T47D (cell line): ENCODE measurements around the gene MEGF11.

Experiments used
- DNase-seq, 2 experiments: peaks; one replicate each; pipeline versions ENCODE4 v3.0.0 to v3.0.0-alpha.2; 2011 to 2012; ENCODE audit warnings: low read depth in 1 of 2, low spot score in 1 of 2
- JUND ChIP-seq: IDR thresholded peaks from 2 replicates; pipeline ENCODE4 v1.6.1; 2012; ENCODE audit warnings: low read depth
- in situ Hi-C: cut with HindIII; loops from 2 replicates; pipeline ENCODE4 v1.10.0; 2016; ENCODE audit warnings: low sequenced_read_pairs, low pct_unique_long_range_greater_than_20kb

MEGF11 gene

GRCh38 chr15:65913631-65914199 is 339.8 kb downstream of the MEGF11 start:
- TF ChIP-seq JUND, result no peak
- no peak for DNase-seq
- in situ Hi-C loops, result no loop called here

GRCh38 chr15:65912235-65912634 is 341.3 kb downstream of the MEGF11 start:
- no peak for TF ChIP-seq JUND
- in situ Hi-C loops, result no loop called here
- no peak for DNase-seq

GRCh38 chr15:65910341-65910740 is 343.2 kb downstream of the MEGF11 start:
- in situ Hi-C loops, result no loop called here
- DNase-seq, result no peak
- TF ChIP-seq JUND, result no peak

- TF ChIP-seq JUND, result no peak
- DNase-seq, result no peak
- in situ Hi-C loops, result no loop called here
These were observed 343.7 kb downstream of the MEGF11 start for GRCh38 chr15:65909831-65910230.

GRCh38 chr15:65908876-65909275 is 344.7 kb downstream of the MEGF11 start:
- no peak for DNase-seq
- no peak for TF ChIP-seq JUND
- in situ Hi-C loops, result no loop called here

GRCh38 chr15:65907661-65908060 is 345.9 kb downstream of the MEGF11 start:
- no peak for DNase-seq
- no peak for TF ChIP-seq JUND
- in situ Hi-C loops, result no loop called here

- DNase-seq, result peak; percentile 70 to 82
- no peak for TF ChIP-seq JUND
- in situ Hi-C loops, result no loop called here
These were observed 347.2 kb downstream of the MEGF11 start for GRCh38 chr15:65906396-65906795.

GRCh38 chr15:65904301-65904700 is 349.2 kb downstream of the MEGF11 start:
- TF ChIP-seq JUND, result no peak
- no peak for DNase-seq
- in situ Hi-C loops, result no loop called here

GRCh38 chr15:65903296-65904073 is 350.1 kb downstream of the MEGF11 start:
- no peak for DNase-seq
- in situ Hi-C loops, result no loop called here
- no peak for TF ChIP-seq JUND

GRCh38 chr15:65902373-65902772 is 351.2 kb downstream of the MEGF11 start:
- DNase-seq, result peak in 1 of 2 experiments; percentile 91
- in situ Hi-C loops, result no loop called here
- TF ChIP-seq JUND, result no peak

GRCh38 chr15:65901836-65902235 is 351.7 kb downstream of the MEGF11 start:
- in situ Hi-C loops, result no loop called here

GRCh38 chr15:65901336-65901735 is 352.2 kb downstream of the MEGF11 start:
- TF ChIP-seq JUND, result no peak
- in situ Hi-C loops, result no loop called here

More at GRCh38 chr15:65901836-65902235, 351.7 kb downstream of the MEGF11 start:
- DNase-seq, result no peak
- no peak for TF ChIP-seq JUND

GRCh38 chr15:65900488-65900887 is 353.1 kb downstream of the MEGF11 start:
- in situ Hi-C loops, result no loop called here
- TF ChIP-seq JUND, result no peak
- DNase-seq, result no peak

More at GRCh38 chr15:65901336-65901735, 352.2 kb downstream of the MEGF11 start:
- DNase-seq, result no peak
